Measurements from ENCODE around the gene MSI2.

- TF ChIP-seq POLR2AphosphoS5 (IDR thresholded peaks at IDR 0.05; ENCODE audit: borderline replicate concordance, low read depth, low read length) (no peak), FOXP2 (optimal IDR thresholded peaks at IDR 0.05; ENCODE audit: control extremely low read depth, extremely low read length, insufficient read depth) (no peak)
These were observed 162.3 kb downstream of the MSI2 start for GRCh38 chr17:57418463-57419246.

Measured in SK-N-MC (cell line).